Mammary epithelial cell (primary cell): ENCODE data around the gene MARVELD1.

ENCODE experiments used
- EZH2 ChIP-seq: IDR thresholded peaks from 2 replicates; pipeline ENCODE4 v1.6.1; 2012; ENCODE audit warnings: low read length, inconsistent platforms, borderline replicate concordance
- TF ChIP-seq, protein P1 (sequence below), 2 donors: IDR thresholded peaks in 1 of 2; conservative IDR thresholded peaks in 1 of 2; 2 replicates each; pipeline ENCODE4 v1.5.1; 2011 to 2012; ENCODE audit warnings: inconsistent platforms in 2 of 2, low read length in 2 of 2, mild to moderate bottlenecking in 2 of 2, control low read depth in 1 of 2, low read depth in 1 of 2; ENCODE audit not compliant: insufficient read depth in 1 of 2; ENCODE audit errors: extremely low read depth in 1 of 2

DNA sequence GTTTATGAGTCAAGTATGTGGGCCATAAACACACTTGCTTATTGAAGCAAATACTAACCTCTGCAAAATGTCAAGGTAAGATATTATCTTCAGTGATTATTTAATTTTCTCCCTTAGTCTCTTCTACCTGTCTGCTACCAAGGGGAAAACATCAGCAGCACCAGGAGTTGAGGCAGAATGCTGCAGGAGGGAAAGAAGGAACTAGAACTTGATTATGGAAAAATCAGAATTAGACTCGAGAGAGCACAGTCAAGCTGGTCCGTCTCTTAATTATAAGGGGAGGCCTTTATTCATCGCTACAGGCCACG is 18.5 kb downstream of the MARVELD1 start:
- TF ChIP-seq, protein P1, sequence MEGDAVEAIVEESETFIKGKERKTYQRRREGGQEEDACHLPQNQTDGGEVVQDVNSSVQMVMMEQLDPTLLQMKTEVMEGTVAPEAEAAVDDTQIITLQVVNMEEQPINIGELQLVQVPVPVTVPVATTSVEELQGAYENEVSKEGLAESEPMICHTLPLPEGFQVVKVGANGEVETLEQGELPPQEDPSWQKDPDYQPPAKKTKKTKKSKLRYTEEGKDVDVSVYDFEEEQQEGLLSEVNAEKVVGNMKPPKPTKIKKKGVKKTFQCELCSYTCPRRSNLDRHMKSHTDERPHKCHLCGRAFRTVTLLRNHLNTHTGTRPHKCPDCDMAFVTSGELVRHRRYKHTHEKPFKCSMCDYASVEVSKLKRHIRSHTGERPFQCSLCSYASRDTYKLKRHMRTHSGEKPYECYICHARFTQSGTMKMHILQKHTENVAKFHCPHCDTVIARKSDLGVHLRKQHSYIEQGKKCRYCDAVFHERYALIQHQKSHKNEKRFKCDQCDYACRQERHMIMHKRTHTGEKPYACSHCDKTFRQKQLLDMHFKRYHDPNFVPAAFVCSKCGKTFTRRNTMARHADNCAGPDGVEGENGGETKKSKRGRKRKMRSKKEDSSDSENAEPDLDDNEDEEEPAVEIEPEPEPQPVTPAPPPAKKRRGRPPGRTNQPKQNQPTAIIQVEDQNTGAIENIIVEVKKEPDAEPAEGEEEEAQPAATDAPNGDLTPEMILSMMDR (conservative IDR thresholded peaks at IDR 0.05 in 1 of 2, IDR thresholded peaks at IDR 0.05 in 1 of 2; ENCODE audit: extremely low read depth in 1 of 2, insufficient read depth in 1 of 2, low read depth in 1 of 2, low read length in 2 of 2) = no peak
- TF ChIP-seq EZH2 = no peak
